ENCODE results near the gene STX16. TPM values are rescaled to one million over a fixed set of nuclear protein-coding genes. Genes with fewer than 3 reads are reported as not detected.

STX16 gene
- total RNA-seq, 1 experiment from 2014 or later, result 97.0 TPM

DNA sequence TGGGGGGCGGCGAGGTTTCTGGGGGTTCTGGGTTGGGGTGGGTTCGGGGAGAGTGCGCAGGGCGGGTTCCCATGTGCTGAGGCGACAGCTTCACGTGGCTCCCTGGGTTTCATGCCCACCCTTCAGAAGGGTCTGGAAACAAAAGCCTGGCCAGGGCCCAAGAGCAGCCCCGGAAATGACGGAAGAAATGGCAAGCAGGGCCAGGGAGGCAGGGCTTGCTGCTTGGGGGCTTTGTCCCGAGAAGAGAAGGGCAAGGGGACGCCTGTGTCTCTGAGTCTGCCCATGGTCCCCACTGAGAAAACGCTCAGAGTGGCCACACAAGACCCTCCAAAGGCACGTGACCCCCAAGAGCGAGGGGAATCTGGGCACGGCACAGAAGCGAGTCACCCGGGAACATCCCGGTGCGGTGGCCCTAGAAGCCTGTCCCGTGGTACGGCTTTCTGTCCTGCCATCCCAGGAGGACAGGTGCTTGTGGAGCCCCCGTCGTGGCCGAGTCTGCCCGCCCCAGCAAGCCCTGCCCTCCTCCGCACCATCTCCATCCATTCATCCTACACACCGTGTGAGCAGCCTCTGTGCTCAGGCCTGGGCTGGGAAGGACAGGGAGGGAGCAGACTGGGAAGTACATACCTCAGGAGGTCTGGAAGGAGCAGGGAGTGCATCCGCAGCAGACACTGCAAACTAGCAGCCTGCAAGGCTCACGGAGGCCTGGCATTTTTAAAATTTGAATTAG, 50.5 kb downstream of the STX16 start:
- H3K9me3 Mint-ChIP-seq (ENCODE audit: unreplicated experiment), result no peaks in the 10 kb centered on the region
- no peak overlapping the region for H3K4me3 Mint-ChIP-seq (ENCODE audit: unreplicated experiment)
- Histone ChIP-seq H3K9me3 (no peaks in the 10 kb centered on the region), H3K4me3 (ENCODE audit: low read depth, low read length) (no peak overlapping the region), H3K27me3 (replicated peaks; ENCODE audit: control insufficient read depth, insufficient read depth, low read length) (no peaks in the 10 kb centered on the region), H3K4me1 (no peaks in the 10 kb centered on the region), H3K36me3 (ENCODE audit: control insufficient read depth, insufficient read depth, low read length) (0 out of 2 replicates have a peak, but pooled peaks cover 1% of the 10 kb centered on the region)
- H3K36me3 Mint-ChIP-seq (ENCODE audit: insufficient read depth, unreplicated experiment), result peaks cover 10% of the 10 kb centered on the region
- H3K27me3 Mint-ChIP-seq (ENCODE audit: insufficient read depth, unreplicated experiment), result no peaks in the 10 kb centered on the region
- no peak overlapping the region for H3K27ac Mint-ChIP-seq (ENCODE audit: unreplicated experiment)
- intact Hi-C loops (cut with micrococcal nuclease; ENCODE audit: unreplicated experiment), result no loop called here
- ChIA-PET CTCF (no interaction called here), POLR2A (no interaction called here)
- no peaks in the 10 kb centered on the region for H3K4me1 Mint-ChIP-seq (ENCODE audit: low read depth, unreplicated experiment)
- BruUV-seq (replicated peaks), result no TSS peak
- TF ChIP-seq, protein P1, sequence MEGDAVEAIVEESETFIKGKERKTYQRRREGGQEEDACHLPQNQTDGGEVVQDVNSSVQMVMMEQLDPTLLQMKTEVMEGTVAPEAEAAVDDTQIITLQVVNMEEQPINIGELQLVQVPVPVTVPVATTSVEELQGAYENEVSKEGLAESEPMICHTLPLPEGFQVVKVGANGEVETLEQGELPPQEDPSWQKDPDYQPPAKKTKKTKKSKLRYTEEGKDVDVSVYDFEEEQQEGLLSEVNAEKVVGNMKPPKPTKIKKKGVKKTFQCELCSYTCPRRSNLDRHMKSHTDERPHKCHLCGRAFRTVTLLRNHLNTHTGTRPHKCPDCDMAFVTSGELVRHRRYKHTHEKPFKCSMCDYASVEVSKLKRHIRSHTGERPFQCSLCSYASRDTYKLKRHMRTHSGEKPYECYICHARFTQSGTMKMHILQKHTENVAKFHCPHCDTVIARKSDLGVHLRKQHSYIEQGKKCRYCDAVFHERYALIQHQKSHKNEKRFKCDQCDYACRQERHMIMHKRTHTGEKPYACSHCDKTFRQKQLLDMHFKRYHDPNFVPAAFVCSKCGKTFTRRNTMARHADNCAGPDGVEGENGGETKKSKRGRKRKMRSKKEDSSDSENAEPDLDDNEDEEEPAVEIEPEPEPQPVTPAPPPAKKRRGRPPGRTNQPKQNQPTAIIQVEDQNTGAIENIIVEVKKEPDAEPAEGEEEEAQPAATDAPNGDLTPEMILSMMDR (IDR thresholded peaks at IDR 0.05; ENCODE audit: insufficient read depth in 1 of 2, low read depth in 1 of 2, low read length in 1 of 2, severe bottlenecking in 1 of 2, unreplicated experiment in 1 of 2), result no peak
- no peak for DNase-seq

DNA sequence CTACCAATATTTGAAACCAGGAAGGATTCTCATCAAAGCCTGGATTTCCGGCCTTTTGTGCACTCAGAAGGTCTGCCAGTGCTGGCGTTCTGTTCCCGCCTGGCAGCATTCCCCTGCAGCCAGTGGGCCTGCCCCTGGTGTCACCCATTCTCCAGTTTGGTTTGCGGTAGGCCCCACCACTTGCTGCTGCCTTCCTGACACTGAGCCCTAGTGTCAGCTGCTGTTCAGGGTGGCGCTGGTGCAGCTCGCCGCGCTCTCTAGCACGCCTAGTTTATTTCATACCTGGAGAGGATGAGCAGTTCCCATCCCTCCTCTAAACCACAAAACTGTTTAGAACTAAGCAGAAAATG, 51.1 kb downstream of the STX16 start:
- POLR2A ChIA-PET, result no interaction called here

DNA sequence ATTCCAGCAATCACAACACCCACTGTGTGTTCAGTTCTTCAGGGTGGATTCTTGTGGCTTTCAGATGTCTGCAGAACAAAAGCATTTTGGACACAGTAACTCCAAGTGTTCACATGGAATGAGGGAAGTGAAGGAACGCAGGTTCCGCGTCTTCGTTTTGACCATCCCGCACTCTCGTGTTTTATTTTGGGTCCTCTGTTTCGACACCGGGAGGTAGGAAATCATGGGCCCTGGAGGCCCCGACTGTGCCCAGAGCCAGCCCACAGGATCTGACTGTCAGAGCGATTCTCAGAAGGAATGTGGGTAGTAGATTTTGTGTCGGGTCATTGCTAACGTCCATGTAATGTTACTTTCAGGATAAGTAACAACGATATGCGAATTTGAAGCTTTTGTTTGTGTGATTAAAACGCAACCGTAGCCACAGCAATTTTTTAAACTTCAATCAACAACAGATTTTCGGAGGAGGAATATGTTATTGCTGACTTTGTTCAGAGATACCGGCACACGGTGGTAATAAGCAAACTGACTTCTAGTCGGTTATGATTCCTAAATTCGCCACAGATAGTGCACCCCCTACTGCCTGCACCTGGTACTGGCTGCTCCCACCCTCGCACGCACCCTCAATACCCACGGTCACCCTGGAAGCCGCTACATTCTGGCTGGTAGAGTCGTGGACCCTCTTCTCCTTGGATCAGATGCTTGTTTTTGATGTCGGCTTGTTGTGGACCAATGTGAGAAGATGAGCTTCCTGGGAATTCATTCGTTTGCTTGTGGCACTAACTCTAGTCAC, 52.0 kb downstream of the STX16 start:
- no peak overlapping the region for H3K4me3 ChIP-seq (ENCODE audit: low read depth, low read length)
- TF ChIP-seq, protein P1 (IDR thresholded peaks at IDR 0.05; ENCODE audit: insufficient read depth in 1 of 2, low read depth in 1 of 2, low read length in 1 of 2, severe bottlenecking in 1 of 2, unreplicated experiment in 1 of 2), result peak; percentile 22 to 51
- no peak for DNase-seq
- ChIA-PET CTCF (interaction anchor here (0.6 kb wide), 2 partner anchors 82 to 519 kb away, joined by 3 read pairs; no protein-coding TSS in a partner anchor), POLR2A (no interaction called here)
- H3K9me3 ChIP-seq, result no peaks in the 10 kb centered on the region
- Mint-ChIP-seq H3K4me1 (ENCODE audit: low read depth, unreplicated experiment) (no peaks in the 10 kb centered on the region), H3K9me3 (ENCODE audit: unreplicated experiment) (no peaks in the 10 kb centered on the region), H3K27me3 (ENCODE audit: insufficient read depth, unreplicated experiment) (no peaks in the 10 kb centered on the region), H3K27ac (ENCODE audit: unreplicated experiment) (no peak overlapping the region), H3K36me3 (ENCODE audit: insufficient read depth, unreplicated experiment) (peaks cover 10% of the 10 kb centered on the region), H3K4me3 (ENCODE audit: unreplicated experiment) (no peak overlapping the region)
- intact Hi-C loops (cut with micrococcal nuclease; ENCODE audit: unreplicated experiment), result no loop called here
- no peaks in the 10 kb centered on the region for H3K36me3 ChIP-seq (ENCODE audit: control insufficient read depth, insufficient read depth, low read length)
- BruUV-seq (replicated peaks), result no TSS peak
- H3K4me1 ChIP-seq, result no peaks in the 10 kb centered on the region
- no peaks in the 10 kb centered on the region for H3K27me3 ChIP-seq (replicated peaks; ENCODE audit: control insufficient read depth, insufficient read depth, low read length)

More for the DNA sequence above, 51.1 kb downstream of the STX16 start:
- no peaks in the 10 kb centered on the region for H3K9me3 Mint-ChIP-seq (ENCODE audit: unreplicated experiment)
- BruUV-seq (replicated peaks), result no TSS peak
- intact Hi-C loops (cut with micrococcal nuclease; ENCODE audit: unreplicated experiment), result no loop called here
- H3K27me3 Mint-ChIP-seq (ENCODE audit: insufficient read depth, unreplicated experiment), result no peaks in the 10 kb centered on the region
- Histone ChIP-seq H3K4me1 (no peaks in the 10 kb centered on the region), H3K27me3 (replicated peaks; ENCODE audit: control insufficient read depth, insufficient read depth, low read length) (no peaks in the 10 kb centered on the region), H3K9me3 (no peaks in the 10 kb centered on the region), H3K4me3 (ENCODE audit: low read depth, low read length) (no peak overlapping the region), H3K36me3 (ENCODE audit: control insufficient read depth, insufficient read depth, low read length) (no peaks in the 10 kb centered on the region)
- no peak overlapping the region for H3K27ac Mint-ChIP-seq (ENCODE audit: unreplicated experiment)
- peaks cover 10% of the 10 kb centered on the region for H3K36me3 Mint-ChIP-seq (ENCODE audit: insufficient read depth, unreplicated experiment)
- no peak overlapping the region for H3K4me3 Mint-ChIP-seq (ENCODE audit: unreplicated experiment)
- TF ChIP-seq, protein P1 (IDR thresholded peaks at IDR 0.05; ENCODE audit: insufficient read depth in 1 of 2, low read depth in 1 of 2, low read length in 1 of 2, severe bottlenecking in 1 of 2, unreplicated experiment in 1 of 2), result no peak
- CTCF ChIA-PET, result no interaction called here
- no peak for DNase-seq
- no peaks in the 10 kb centered on the region for H3K4me1 Mint-ChIP-seq (ENCODE audit: low read depth, unreplicated experiment)
